ENCODE measurements around the gene SRXN1. TPM values are rescaled to one million over a fixed set of nuclear protein-coding genes. Genes with fewer than 3 reads are reported as not detected.

SRXN1 gene
- total RNA-seq, 1 donor from 2014 or later, result 17.7 TPM

DNA sequence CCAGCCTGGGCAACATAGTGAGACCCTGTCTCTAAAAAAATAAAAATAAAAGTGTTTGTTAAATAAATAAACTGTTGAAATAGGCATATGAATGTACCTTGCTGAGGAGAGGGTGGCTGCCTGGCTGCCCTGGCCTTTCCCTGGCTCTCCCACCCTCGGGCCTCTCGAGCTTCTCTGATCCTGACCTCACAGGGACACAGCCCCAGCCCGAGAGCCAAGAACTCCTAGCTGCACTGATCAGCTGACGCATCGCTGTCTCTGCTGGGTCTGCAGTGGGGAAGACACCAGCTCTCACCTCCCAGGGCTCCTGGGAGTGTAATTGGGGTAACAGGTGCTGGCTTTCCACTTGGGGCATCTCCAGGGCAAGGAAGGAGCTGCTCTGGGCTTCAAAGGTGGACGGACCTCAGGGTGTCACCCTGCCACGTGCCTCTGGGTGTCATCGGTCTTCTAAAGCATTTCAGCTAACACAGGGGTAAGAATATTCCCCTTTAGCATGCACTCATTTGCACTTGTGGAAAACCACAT is 49.8 kb downstream of the SRXN1 start:
- Mint-ChIP-seq H3K36me3 (ENCODE audit: low read depth, unreplicated experiment) (no peaks in the 10 kb centered on the region), H3K27ac (ENCODE audit: unreplicated experiment) (no peak overlapping the region), H3K4me3 (ENCODE audit: unreplicated experiment) (no peak overlapping the region), H3K4me1 (ENCODE audit: low read depth, unreplicated experiment) (no peaks in the 10 kb centered on the region), H3K27me3 (ENCODE audit: low read depth, unreplicated experiment) (peaks cover 33% of the 10 kb centered on the region), H3K9me3 (ENCODE audit: unreplicated experiment) (no peaks in the 10 kb centered on the region)
- Histone ChIP-seq H3K4me1 (ENCODE audit: insufficient read depth, low read length) (no peaks in the 10 kb centered on the region), H3K27me3 (ENCODE audit: insufficient read depth, low read length) (peaks cover 2% of the 10 kb centered on the region), H3K36me3 (ENCODE audit: insufficient read depth, low read length) (no peaks in the 10 kb centered on the region), H4K20me1 (ENCODE audit: insufficient read depth, low read length) (no peaks in the 10 kb centered on the region), H3K4me3 (ENCODE audit: insufficient read depth, low read depth, low read length) (no peak overlapping the region), H3K4me2 (ENCODE audit: low read length) (no peak overlapping the region), H3K9ac (ENCODE audit: low read length) (no peak overlapping the region), H3K9me3 (ENCODE audit: insufficient read depth, low read depth, low read length) (no peaks in the 10 kb centered on the region), H3K27ac (ENCODE audit: low read depth, low read length) (no peak overlapping the region), H2AFZ (ENCODE audit: low read depth, low read length) (no peak overlapping the region), H3K79me2 (ENCODE audit: insufficient read depth, low read length) (no peaks in the 10 kb centered on the region)
- FAIRE-seq (no peak), DNase-seq (ENCODE audit: low read depth) (no peak)
- TF ChIP-seq EZH2 (IDR thresholded peaks at IDR 0.05; ENCODE audit: insufficient read depth, low read length), result no peak
- TF ChIP-seq, protein P1, sequence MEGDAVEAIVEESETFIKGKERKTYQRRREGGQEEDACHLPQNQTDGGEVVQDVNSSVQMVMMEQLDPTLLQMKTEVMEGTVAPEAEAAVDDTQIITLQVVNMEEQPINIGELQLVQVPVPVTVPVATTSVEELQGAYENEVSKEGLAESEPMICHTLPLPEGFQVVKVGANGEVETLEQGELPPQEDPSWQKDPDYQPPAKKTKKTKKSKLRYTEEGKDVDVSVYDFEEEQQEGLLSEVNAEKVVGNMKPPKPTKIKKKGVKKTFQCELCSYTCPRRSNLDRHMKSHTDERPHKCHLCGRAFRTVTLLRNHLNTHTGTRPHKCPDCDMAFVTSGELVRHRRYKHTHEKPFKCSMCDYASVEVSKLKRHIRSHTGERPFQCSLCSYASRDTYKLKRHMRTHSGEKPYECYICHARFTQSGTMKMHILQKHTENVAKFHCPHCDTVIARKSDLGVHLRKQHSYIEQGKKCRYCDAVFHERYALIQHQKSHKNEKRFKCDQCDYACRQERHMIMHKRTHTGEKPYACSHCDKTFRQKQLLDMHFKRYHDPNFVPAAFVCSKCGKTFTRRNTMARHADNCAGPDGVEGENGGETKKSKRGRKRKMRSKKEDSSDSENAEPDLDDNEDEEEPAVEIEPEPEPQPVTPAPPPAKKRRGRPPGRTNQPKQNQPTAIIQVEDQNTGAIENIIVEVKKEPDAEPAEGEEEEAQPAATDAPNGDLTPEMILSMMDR (IDR thresholded peaks at IDR 0.05; ENCODE audit: insufficient read depth, low read depth, low read length), result no peak

DNA sequence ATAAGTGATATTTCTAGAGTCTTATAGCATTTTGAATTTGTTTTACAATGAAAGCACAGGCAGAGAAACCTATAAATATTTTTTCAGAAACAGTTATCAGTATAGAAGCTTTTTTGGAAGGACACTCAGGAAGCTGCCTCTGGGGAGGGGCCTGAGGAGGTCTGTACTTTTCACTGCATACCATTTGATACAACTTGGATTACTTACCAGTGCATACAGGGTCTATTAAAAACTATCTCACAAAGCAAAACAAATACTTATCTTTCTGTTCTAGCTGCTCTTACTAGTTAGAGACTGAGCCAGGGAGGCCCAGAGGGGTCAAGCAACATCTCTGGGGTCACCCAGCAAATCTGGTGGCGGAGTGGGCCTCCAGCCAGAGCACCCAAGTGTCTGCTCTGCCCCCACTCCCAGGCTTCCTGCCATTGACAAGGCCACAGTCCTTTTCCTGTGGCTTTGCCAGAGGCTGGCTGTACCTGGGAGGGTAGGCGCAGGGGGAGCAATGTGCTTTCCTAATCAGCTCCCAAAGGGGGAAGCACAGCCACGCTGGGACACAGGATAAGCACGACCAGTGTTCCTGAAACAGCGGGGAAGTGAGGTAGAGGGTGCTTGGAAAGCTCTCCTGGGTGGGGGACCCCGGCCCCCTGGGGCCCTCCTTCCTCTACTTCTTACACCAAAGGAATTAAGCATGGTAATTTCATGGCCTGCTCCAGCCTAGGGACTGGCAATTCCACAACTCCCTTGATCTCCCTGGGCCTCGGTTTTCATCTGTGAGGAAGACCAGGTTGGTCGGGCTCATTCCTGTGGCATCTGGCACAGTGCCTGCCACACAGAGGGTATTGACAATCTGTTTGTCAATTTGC is 50.7 kb downstream of the SRXN1 start:
- TF ChIP-seq, protein P1 (IDR thresholded peaks at IDR 0.05; ENCODE audit: insufficient read depth, low read depth, low read length), result no peak
- TF ChIP-seq EZH2 (IDR thresholded peaks at IDR 0.05; ENCODE audit: insufficient read depth, low read length), result no peak
- Histone ChIP-seq H3K36me3 (ENCODE audit: insufficient read depth, low read length) (no peaks in the 10 kb centered on the region), H4K20me1 (ENCODE audit: insufficient read depth, low read length) (no peaks in the 10 kb centered on the region), H2AFZ (ENCODE audit: low read depth, low read length) (no peak overlapping the region), H3K4me2 (ENCODE audit: low read length) (no peak overlapping the region), H3K27me3 (ENCODE audit: insufficient read depth, low read length) (peaks cover 2% of the 10 kb centered on the region), H3K4me1 (ENCODE audit: insufficient read depth, low read length) (no peaks in the 10 kb centered on the region), H3K4me3 (ENCODE audit: insufficient read depth, low read depth, low read length) (no peak overlapping the region), H3K9me3 (ENCODE audit: insufficient read depth, low read depth, low read length) (no peaks in the 10 kb centered on the region), H3K9ac (ENCODE audit: low read length) (no peak overlapping the region), H3K79me2 (ENCODE audit: insufficient read depth, low read length) (no peaks in the 10 kb centered on the region), H3K27ac (ENCODE audit: low read depth, low read length) (no peak overlapping the region)
- H3K27ac Mint-ChIP-seq (ENCODE audit: unreplicated experiment), result no peak overlapping the region
- H3K4me3 Mint-ChIP-seq (ENCODE audit: unreplicated experiment), result no peak overlapping the region
- FAIRE-seq (no peak), DNase-seq (ENCODE audit: low read depth) (no peak)
- H3K4me1 Mint-ChIP-seq (ENCODE audit: low read depth, unreplicated experiment), result no peaks in the 10 kb centered on the region
- no peaks in the 10 kb centered on the region for H3K9me3 Mint-ChIP-seq (ENCODE audit: unreplicated experiment)
- H3K27me3 Mint-ChIP-seq (ENCODE audit: low read depth, unreplicated experiment), result peaks cover 26% of the 10 kb centered on the region
- no peaks in the 10 kb centered on the region for H3K36me3 Mint-ChIP-seq (ENCODE audit: low read depth, unreplicated experiment)

DNA sequence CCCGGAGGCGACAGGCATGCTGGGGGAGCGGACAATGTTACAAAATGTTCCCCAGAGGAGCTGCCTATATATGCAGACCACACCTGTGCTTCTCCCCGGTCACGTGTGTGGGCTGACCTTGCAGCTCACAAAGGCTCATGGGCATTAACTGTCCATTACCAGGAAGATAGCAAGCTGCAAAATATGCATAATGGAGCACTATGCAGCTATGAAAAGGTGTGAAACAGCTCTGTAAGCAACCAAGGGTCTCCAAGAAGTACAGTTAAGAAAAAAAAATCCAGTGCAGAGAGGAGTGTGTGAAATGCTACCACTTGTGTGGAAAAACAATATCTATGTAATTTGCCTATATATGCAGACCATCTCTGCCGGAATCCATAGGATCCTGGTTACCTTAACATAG is 52.3 kb downstream of the SRXN1 start:
- H3K36me3 Mint-ChIP-seq (ENCODE audit: low read depth, unreplicated experiment), result no peaks in the 10 kb centered on the region
- TF ChIP-seq, protein P1 (IDR thresholded peaks at IDR 0.05; ENCODE audit: insufficient read depth, low read depth, low read length), result no peak
- TF ChIP-seq EZH2 (IDR thresholded peaks at IDR 0.05; ENCODE audit: insufficient read depth, low read length), result no peak
- FAIRE-seq (no peak), DNase-seq (ENCODE audit: low read depth) (no peak)
- H3K27me3 Mint-ChIP-seq (ENCODE audit: low read depth, unreplicated experiment), result peaks cover 22% of the 10 kb centered on the region
- H3K4me3 Mint-ChIP-seq (ENCODE audit: unreplicated experiment), result no peak overlapping the region
- H3K4me1 Mint-ChIP-seq (ENCODE audit: low read depth, unreplicated experiment), result no peaks in the 10 kb centered on the region
- no peaks in the 10 kb centered on the region for H3K9me3 Mint-ChIP-seq (ENCODE audit: unreplicated experiment)
- no peaks in the 10 kb centered on the region for H3K79me2 ChIP-seq (ENCODE audit: insufficient read depth, low read length)
- no peak overlapping the region for H3K4me3 ChIP-seq (ENCODE audit: insufficient read depth, low read depth, low read length)
- H3K27me3 ChIP-seq (ENCODE audit: insufficient read depth, low read length), result peaks cover 2% of the 10 kb centered on the region
- H2AFZ ChIP-seq (ENCODE audit: low read depth, low read length), result no peak overlapping the region
- H3K9ac ChIP-seq (ENCODE audit: low read length), result no peak overlapping the region
- H3K27ac Mint-ChIP-seq (ENCODE audit: unreplicated experiment), result no peak overlapping the region
- H3K4me2 ChIP-seq (ENCODE audit: low read length), result no peak overlapping the region
- no peaks in the 10 kb centered on the region for H3K9me3 ChIP-seq (ENCODE audit: insufficient read depth, low read depth, low read length)
- H3K27ac ChIP-seq (ENCODE audit: low read depth, low read length), result no peak overlapping the region
- no peaks in the 10 kb centered on the region for H3K4me1 ChIP-seq (ENCODE audit: insufficient read depth, low read length)
- H3K36me3 ChIP-seq (ENCODE audit: insufficient read depth, low read length), result no peaks in the 10 kb centered on the region
- H4K20me1 ChIP-seq (ENCODE audit: insufficient read depth, low read length), result no peaks in the 10 kb centered on the region
